IPS DF 4.7 (cell line): ENCODE measurements around the gene KRT75.
"Not testable (repeated sequence)": the region's sequence is repeated elsewhere in the genome, so short reads cannot be mapped to it uniquely, and the experiment has no call there.

ENCODE experiments used
- DNase-seq: peaks from one replicate; pipeline ENCODE4 v3.0.0-alpha.2; 2013; ENCODE audit warnings: low spot score; ENCODE audit errors: extremely low read depth

Gene KRT75

GRCh38 chr12:52434081-52434733, at the start of gene KRT75:
KRT75 (minus strand) TSS chr12:52434371; CDS start chr12:52434304, 67 bp downstream.
- DNase-seq = no peak

GRCh38 chr12:52480073-52480472, 45.9 kb upstream of the KRT75 start:
- no peak for DNase-seq

- no peak for DNase-seq
Measured at GRCh38 chr12:52477651-52478050, 43.5 kb upstream of the KRT75 start.

- no peak for DNase-seq
Measured at GRCh38 chr12:52474212-52474611, 40.0 kb upstream of the KRT75 start.

GRCh38 chr12:52473768-52474167, 39.6 kb upstream of the KRT75 start, which contains the start of gene KRT6C:
KRT6C (minus strand) TSS chr12:52473805; CDS start chr12:52473737, 68 bp downstream.
- DNase-seq = no peak

GRCh38 chr12:52469853-52470252, 35.7 kb upstream of the KRT75 start:
- no peak for DNase-seq

- DNase-seq = no peak
Measured at GRCh38 chr12:52464897-52465296, 30.7 kb upstream of the KRT75 start.

- no peak for DNase-seq
Measured at GRCh38 chr12:52461693-52462092, 27.5 kb upstream of the KRT75 start.

GRCh38 chr12:52458861-52459260, 24.7 kb upstream of the KRT75 start:
- DNase-seq = no peak

GRCh38 chr12:52455821-52456220, 21.6 kb upstream of the KRT75 start:
- DNase-seq = no peak

- no peak for DNase-seq
Measured at GRCh38 chr12:52454411-52455201, 20.4 kb upstream of the KRT75 start.

GRCh38 chr12:52452101-52452500, 17.9 kb upstream of the KRT75 start, which contains the start of gene KRT6B:
KRT6B (minus strand) TSS chr12:52452146; CDS start chr12:52452078, 68 bp downstream.
- no peak for DNase-seq

- no peak for DNase-seq
Measured at GRCh38 chr12:52448228-52448627, 14.1 kb upstream of the KRT75 start.

- DNase-seq = not testable (repeated sequence)
Measured at GRCh38 chr12:52447196-52447595, 13.0 kb upstream of the KRT75 start.

- DNase-seq = no peak
Measured at GRCh38 chr12:52446367-52447045, 12.3 kb upstream of the KRT75 start.

GRCh38 chr12:52445876-52446275, 11.7 kb upstream of the KRT75 start:
- DNase-seq = no peak

- no peak for DNase-seq
Measured at GRCh38 chr12:52444647-52445595, 10.8 kb upstream of the KRT75 start.

- no peak for DNase-seq
Measured at GRCh38 chr12:52443966-52444365, 9.8 kb upstream of the KRT75 start.

- peak; percentile 33 for DNase-seq
Measured at GRCh38 chr12:52442600-52443061, 8.5 kb upstream of the KRT75 start.

- DNase-seq = no peak
Measured at GRCh38 chr12:52441320-52441911, 7.2 kb upstream of the KRT75 start.
